Activated CD4-positive, CD25-positive, alpha-beta regulatory T cell treated with anti-CD3 and anti-CD28 coated beads, Interleukin-2, amount 50 U/mL, for 72 hours (primary cell): ENCODE data around the gene C11orf42.

ENCODE experiments used
- DNase-seq: peaks from one replicate; pipeline ENCODE4 v3.0.0; 2021

The C11orf42 gene, protein sequence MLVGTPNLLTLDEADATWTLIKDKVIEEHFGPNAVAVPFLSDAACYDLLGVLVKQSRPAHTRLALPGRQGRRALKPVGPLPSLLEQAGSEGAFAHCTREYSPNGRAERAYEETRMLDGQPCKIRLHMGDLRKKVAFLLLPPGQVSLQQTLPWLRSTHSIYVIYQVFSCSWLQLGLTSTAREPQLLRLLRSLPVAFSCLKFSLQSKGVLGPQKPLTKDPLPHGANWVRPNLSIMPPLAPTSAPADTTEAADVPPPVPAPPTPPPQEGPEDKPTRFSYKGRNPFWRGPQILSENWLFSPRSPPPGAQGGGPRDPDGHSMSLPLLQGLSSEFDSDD

DNA sequence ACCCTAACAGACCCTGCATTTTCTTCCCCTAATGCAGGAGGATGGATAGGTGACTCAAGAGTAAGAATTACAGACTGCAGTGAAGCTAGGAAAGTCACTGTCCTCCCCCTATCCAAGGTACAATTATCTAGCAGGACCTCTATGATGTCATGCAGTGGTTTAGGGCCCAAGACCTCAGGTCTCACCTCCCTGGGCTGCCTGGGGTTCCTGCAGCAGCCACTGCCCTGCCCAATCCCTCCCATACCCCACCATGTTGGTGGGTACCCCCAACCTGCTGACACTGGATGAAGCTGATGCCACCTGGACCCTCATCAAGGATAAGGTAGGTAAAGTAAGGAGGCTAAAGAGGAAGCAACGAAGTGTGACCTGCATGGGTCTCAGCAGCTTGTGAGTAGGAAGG is at the start of gene C11orf42:
TSS of gene C11orf42 (plus strand) at position 192 of the 400 bp plus-strand sequence. CDS start at position 251, 59 bp downstream.
- DNase-seq: no peak

- DNase-seq: no peak
Measured at GRCh38 chr11:6156628-6157359, 48.6 kb upstream of the C11orf42 start.

GRCh38 chr11:6170226-6170625 is 35.1 kb upstream of the C11orf42 start, which contains the start of gene OR52B2:
OR52B2 (minus strand) TSS chr11:6170326; CDS start chr11:6170326, 0 bp downstream.
- DNase-seq: no peak

DNA sequence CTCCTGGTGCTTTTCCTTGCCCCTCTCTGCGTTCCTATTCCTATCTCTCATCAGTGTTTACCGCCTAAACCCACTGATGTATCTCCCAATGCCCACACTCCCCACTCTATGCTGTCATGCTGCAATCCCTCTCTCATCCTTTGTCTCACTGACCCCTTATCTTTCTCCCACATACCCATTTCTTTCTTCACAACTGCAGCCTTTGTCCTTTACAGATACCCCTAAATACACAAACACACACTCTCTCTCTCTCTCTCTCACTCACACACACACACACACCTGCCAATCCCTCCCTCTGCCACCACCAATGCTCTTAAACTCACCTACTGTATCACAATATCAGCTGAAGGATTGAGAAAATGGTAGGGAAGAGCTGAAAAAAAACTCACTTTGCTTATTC is 29.9 kb upstream of the C11orf42 start:
- DNase-seq: no peak

GRCh38 chr11:6191742-6192141 is 13.6 kb upstream of the C11orf42 start:
- no peak for DNase-seq

GRCh38 chr11:6194065-6194581 is 11.2 kb upstream of the C11orf42 start:
- no peak for DNase-seq

DNA sequence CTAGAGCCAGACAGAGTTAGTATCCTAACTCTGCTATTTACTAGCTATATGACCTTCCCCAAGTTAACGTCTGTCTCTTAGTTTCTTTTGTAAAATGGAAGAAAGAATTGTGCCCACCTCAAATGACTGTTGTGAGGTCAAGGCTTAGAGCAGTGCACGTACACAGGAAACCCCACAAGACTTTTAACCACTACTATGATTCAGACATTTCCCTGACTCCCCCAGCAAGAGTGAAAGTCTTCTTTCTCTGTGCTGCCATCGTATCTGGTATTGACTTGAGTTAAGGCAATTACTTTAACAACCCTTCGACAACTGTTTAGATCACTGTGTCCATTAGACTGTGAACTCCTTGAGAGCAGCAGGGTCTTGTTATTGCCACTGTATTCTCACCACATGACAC is 9.0 kb upstream of the C11orf42 start:
- no peak for DNase-seq

DNA sequence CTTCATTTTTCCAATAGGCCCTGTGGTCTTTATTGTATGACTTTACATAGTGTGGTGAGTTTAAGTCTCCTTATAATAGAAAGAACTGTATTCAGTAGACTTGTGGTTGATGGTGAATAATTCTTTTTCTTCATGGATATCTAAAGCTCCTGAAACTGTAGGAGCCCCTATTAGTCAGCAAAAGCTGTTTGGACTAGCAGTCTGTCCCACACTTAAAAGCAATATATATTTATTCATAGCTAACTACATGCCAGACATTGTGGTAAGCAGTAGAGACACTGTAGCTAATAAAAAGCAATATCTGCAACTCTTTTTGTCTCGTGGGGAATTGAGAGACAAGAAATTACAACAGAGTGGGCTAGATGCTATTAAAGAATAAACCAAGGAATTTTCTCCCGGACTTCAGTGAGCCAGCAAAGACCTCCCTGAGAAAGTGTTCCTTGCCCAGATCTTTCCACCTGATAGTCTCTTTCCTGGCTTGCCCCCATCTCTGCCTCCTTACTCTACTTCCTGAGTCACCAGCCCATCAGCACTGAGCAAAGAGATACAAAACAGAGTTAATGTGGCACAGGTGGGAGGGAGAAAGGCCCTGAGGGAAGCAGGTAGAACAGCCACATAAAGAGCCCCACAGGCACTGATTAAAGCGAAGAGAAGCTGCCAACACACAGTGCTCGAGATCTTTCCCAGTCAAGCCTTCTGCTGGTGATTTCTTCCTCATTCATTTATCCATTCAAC is 7.7 kb upstream of the C11orf42 start:
- no peak for DNase-seq

DNA sequence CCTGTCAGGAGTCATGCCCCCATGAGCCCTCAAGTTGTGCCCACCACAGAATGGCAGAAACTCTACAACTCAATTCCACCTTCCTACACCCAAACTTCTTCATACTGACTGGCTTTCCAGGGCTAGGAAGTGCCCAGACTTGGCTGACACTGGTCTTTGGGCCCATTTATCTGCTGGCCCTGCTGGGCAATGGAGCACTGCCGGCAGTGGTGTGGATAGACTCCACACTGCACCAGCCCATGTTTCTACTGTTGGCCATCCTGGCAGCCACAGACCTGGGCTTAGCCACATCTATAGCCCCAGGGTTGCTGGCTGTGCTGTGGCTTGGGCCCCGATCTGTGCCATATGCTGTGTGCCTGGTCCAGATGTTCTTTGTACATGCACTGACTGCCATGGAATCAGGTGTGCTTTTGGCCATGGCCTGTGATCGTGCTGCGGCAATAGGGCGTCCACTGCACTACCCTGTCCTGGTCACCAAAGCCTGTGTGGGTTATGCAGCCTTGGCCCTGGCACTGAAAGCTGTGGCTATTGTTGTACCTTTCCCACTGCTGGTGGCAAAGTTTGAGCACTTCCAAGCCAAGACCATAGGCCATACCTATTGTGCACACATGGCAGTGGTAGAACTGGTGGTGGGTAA is 6.1 kb upstream of the C11orf42 start, which contains the start of gene OR52W1:
TSS of gene OR52W1 (plus strand) at position 51 of the 637 bp plus-strand sequence. CDS start at position 51, 0 bp downstream.
- DNase-seq: no peak

- DNase-seq: no peak
Measured at GRCh38 chr11:6200975-6201374, 4.4 kb upstream of the C11orf42 start.

- DNase-seq: no peak
Measured at GRCh38 chr11:6201481-6201880, 3.9 kb upstream of the C11orf42 start.

GRCh38 chr11:6202041-6202440 is 3.3 kb upstream of the C11orf42 start:
- DNase-seq: no peak

GRCh38 chr11:6203327-6203726 is 2.0 kb upstream of the C11orf42 start:
- no peak for DNase-seq

DNA sequence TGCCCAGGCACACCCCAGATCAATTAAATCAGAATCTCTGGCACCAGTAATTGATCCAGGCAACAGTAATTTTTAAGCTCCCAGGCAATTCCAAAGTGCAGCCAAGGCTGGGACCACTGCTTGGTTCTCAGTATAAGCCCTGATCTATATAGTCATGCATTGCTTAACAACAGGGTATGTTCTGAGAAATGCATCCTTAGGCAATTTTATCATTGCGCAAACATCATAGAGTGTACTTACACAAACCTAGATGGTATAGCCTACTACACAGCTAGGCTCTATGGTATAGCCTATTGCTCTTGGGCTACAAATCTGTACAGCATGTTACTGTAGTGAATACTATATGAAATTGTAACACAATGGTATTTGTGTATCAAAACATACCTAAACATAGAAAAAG is 651 bp upstream of the C11orf42 start:
- no peak for DNase-seq

DNA sequence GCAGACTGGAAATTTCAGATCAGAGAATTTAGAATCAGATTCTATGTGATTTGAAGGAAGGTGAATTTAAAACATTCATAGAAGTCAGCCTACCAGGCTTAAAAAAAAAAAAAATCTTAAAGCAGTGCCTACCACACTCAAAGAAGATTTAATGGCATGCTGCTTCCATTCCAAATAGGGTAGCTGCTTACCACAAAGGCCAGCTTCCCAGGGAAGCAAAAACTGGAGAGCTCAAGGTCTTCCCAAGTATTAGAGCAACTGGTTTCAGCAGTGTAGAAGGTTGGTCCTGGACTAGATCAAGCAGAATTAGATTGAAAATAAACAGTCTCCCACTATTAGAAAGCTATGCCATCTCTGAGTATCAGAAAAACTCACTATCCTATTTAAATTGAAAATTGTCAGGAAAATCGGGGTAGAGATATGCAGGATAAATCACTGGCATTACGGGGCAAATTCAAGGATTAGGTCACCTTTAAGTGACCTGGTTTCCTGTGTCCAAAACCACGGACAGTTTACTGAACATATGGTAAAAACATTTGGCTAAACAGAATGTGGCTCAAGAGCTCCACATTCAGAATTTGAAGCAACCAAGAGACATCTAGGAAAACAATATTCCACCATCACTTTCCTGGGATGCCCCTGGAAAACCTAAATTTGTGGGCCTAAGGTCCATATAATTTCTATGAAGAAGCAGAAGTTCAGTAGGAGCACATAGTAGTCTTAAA is 1.3 kb downstream of the C11orf42 start:
- no peak for DNase-seq

- DNase-seq: no peak
Measured at GRCh38 chr11:6209801-6210200, 4.4 kb downstream of the C11orf42 start.

DNA sequence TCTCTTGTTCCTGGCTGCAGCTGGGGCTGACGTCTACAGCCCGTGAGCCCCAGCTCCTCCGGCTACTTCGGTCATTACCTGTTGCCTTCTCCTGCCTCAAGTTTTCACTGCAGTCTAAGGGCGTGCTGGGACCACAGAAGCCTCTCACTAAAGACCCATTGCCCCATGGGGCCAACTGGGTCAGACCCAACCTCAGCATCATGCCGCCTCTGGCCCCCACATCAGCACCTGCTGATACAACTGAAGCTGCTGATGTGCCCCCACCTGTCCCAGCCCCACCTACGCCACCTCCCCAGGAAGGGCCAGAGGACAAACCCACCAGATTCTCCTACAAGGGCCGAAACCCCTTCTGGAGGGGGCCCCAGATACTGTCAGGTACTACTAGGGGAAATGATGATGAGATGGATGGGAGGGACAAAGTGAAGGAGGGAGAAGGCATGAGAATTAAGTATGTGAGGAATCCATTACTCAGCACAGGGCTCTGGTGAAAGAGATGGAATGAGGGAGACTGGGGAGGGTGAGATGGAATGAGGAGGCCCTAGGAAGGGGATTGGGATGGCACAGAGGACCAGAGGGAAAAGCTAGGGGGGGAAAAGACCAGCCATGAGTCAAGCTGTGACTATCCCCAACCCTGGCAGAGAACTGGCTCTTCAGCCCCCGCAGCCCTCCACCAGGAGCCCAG is 5.1 kb downstream of the C11orf42 start:
- DNase-seq: no peak

GRCh38 chr11:6214530-6214929 is 9.2 kb downstream of the C11orf42 start:
- no peak for DNase-seq

- DNase-seq: no peak
Measured at GRCh38 chr11:6216501-6216900, 11.1 kb downstream of the C11orf42 start.

DNA sequence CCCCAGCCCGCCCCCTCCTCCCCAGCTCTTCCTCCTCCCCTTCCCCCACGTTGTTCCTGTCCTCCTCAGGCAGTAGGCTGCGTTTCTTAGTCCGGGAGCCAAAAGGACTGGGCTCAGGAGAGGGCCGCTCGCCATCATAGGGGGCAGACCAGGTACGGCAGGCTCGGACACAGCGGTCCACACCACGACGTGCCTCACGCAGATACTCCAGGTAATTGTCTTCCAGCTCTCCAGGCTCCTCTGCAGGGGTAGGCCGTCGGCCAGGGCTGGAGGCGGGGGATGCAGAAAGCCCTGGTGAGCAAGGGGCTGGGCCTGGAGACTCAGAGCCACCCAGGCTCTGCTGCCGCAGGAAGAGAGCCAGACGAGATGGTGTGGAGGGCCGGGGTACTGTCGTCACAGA is 12.4 kb downstream of the C11orf42 start:
- no peak for DNase-seq

DNA sequence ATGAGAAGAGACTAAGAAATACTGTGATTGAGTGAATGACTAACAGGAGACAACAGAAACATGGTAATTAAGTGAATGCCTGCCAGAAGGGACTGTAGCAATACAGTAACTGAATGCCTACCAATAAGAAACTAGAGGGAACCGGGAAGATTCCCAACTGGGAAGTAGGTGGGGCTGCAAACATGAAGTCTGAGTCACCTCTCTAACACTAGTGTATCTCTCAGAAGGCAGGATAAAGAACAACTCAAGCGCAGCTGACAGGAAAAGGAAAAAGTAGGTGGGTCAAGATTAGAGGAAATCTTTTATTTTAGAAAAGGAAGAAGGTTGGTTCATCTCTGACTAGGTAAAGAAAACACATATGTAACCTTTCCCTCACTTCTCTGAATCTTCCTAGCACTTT is 14.0 kb downstream of the C11orf42 start:
- DNase-seq: no peak
